SU-DHL-6 (cell line): ENCODE results near the gene LRRTM4.

Experiments used
- H2AFZ ChIP-seq: fragments of 200-600 bp; sonication (generic); 2 replicates; pipeline ENCODE4 v1.6.1; 2014; ENCODE audit warnings: low read depth, mild to moderate bottlenecking, moderate library complexity, mixed read lengths, antibody characterized with exemption, low read length; ENCODE audit not compliant: severe bottlenecking
- H3F3A ChIP-seq: fragments of 200-600 bp; shearing (Covaris generic); 2 replicates; pipeline ENCODE4 v1.6.0; 2016; ENCODE audit warnings: antibody characterized with exemption, mild to moderate bottlenecking; ENCODE audit not compliant: insufficient read depth
- H3K27ac ChIP-seq: fragments of 200-600 bp; sonication (generic); 2 replicates; pipeline ENCODE4 v1.5.1; 2016; ENCODE audit warnings: low read depth, mild to moderate bottlenecking, low read length, moderate library complexity, mixed read lengths
- H3K27me3 ChIP-seq: fragments of 200-600 bp; sonication (generic), shearing (Covaris generic); 2 replicates; pipeline ENCODE4 v1.6.0; 2014; ENCODE audit warnings: mild to moderate bottlenecking, low read length
- H3K36me3 ChIP-seq: fragments of 200-600 bp; sonication (generic); 2 replicates; pipeline ENCODE4 v1.6.1; 2014; ENCODE audit warnings: mild to moderate bottlenecking, low read length, mixed read lengths
- H3K4me2 ChIP-seq: fragments of 300-600, 200-600 bp; shearing (Covaris generic), sonication (generic); 2 replicates; pipeline ENCODE4 v1.6.0; 2014; ENCODE audit warnings: low read length, low read depth, mild to moderate bottlenecking; ENCODE audit not compliant: poor library complexity, severe bottlenecking
- H3K4me3 ChIP-seq: fragments of 200-600 bp; sonication (generic); 2 replicates; pipeline ENCODE4 v1.5.1; 2014; ENCODE audit warnings: antibody characterized with exemption, low read length, mild to moderate bottlenecking, mixed read lengths; ENCODE audit not compliant: insufficient read depth, poor library complexity, severe bottlenecking
- H3K79me2 ChIP-seq: fragments of 200-600 bp; sonication (generic); 2 replicates; pipeline ENCODE4 v1.6.1; 2014; ENCODE audit warnings: mild to moderate bottlenecking, low read length, moderate library complexity; ENCODE audit not compliant: insufficient read depth
- H3K9ac ChIP-seq: fragments of 200-600 bp; sonication (generic); 2 replicates; pipeline ENCODE4 v1.7.0; 2014; ENCODE audit warnings: mild to moderate bottlenecking, low read length
- H3K9me2 ChIP-seq: fragments of 200-600 bp; sonication (generic); replicated peaks from 2 replicates; pipeline ENCODE4 v1.6.1; 2014; ENCODE audit warnings: low read length; ENCODE audit not compliant: insufficient read depth
- H3K9me3 ChIP-seq: fragments of 200-600 bp; sonication (generic); 2 replicates; pipeline ENCODE4 v1.6.1; 2014; ENCODE audit warnings: low read length, mixed read lengths; ENCODE audit not compliant: insufficient read depth
- H4K20me1 ChIP-seq: fragments of 200-600 bp; sonication (generic); 2 replicates; pipeline ENCODE4 v1.6.1; 2014; ENCODE audit warnings: low read depth, mild to moderate bottlenecking, antibody characterized with exemption, low read length, moderate library complexity, mixed read lengths
- CTCF ChIP-seq: fragments of 200-600 bp; sonication (generic); IDR thresholded peaks from one replicate; pipeline ENCODE4 v1.5.1; 2017; ENCODE audit warnings: antibody characterized with exemption, mild to moderate bottlenecking, low read length, moderate library complexity; ENCODE audit not compliant: insufficient read depth, poor library complexity, severe bottlenecking
- EZH2phosphoT487 ChIP-seq: fragments of 200-600 bp; sonication (generic), shearing (Covaris generic); conservative IDR thresholded peaks from 2 replicates; pipeline ENCODE4 v1.6.1; 2018; ENCODE audit warnings: mild to moderate bottlenecking, antibody characterized with exemption, low read length, moderate library complexity, mixed read lengths

Gene LRRTM4

GRCh38 chr2:77193858-77194448 lies 328.2 kb downstream of the LRRTM4 start:
- H3K9me3 ChIP-seq, result no peaks in the 10 kb centered on the region
- no peak overlapping the region for H3K4me3 ChIP-seq
- H3K79me2 ChIP-seq, result no peaks in the 10 kb centered on the region
- H3K9ac ChIP-seq, result no peak overlapping the region
- H3K27ac ChIP-seq, result no peak overlapping the region
- no peak overlapping the region for H3K4me2 ChIP-seq
- TF ChIP-seq CTCF, result no peak
- TF ChIP-seq EZH2phosphoT487, result no peak
- H3K9me2 ChIP-seq, result no peaks in the 10 kb centered on the region
- no peaks in the 10 kb centered on the region for H3K36me3 ChIP-seq
- H2AFZ ChIP-seq, result no peak overlapping the region
- H3K27me3 ChIP-seq, result no peaks in the 10 kb centered on the region
- H3F3A ChIP-seq, result no peaks in the 10 kb centered on the region
- H4K20me1 ChIP-seq, result no peaks in the 10 kb centered on the region

GRCh38 chr2:77192811-77193289 lies 329.3 kb downstream of the LRRTM4 start:
- no peaks in the 10 kb centered on the region for H3K9me3 ChIP-seq
- H3K9me2 ChIP-seq, result no peaks in the 10 kb centered on the region
- no peak overlapping the region for H3K9ac ChIP-seq
- H3K4me2 ChIP-seq, result no peak overlapping the region
- H3K27ac ChIP-seq, result no peak overlapping the region
- no peaks in the 10 kb centered on the region for H4K20me1 ChIP-seq
- H3K27me3 ChIP-seq, result no peaks in the 10 kb centered on the region
- H3K4me3 ChIP-seq, result no peak overlapping the region
- H3F3A ChIP-seq, result no peaks in the 10 kb centered on the region
- TF ChIP-seq CTCF, result no peak
- TF ChIP-seq EZH2phosphoT487, result no peak
- no peak overlapping the region for H2AFZ ChIP-seq
- no peaks in the 10 kb centered on the region for H3K36me3 ChIP-seq
- H3K79me2 ChIP-seq, result no peaks in the 10 kb centered on the region

DNA sequence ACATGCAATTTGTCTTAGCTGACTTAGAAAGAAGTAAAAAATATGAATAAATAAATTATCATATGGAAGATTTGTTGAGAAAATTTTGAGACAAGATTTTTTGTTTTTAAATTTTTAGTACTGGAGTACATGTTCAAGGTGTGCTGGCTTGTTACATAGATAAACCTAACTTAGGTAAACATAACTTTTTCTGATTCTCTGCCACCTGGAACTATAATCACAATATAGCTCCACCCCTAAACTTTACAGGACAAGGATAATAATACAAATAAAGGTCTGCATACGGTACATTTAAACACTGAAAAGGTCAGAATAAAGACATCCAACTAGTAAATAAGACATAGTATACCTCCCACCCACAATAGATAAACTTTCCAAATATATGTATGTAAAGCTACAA lies 330.5 kb downstream of the LRRTM4 start:
- H3K79me2 ChIP-seq, result no peaks in the 10 kb centered on the region
- no peak overlapping the region for H3K4me2 ChIP-seq
- no peaks in the 10 kb centered on the region for H3K9me2 ChIP-seq
- H3K27me3 ChIP-seq, result no peaks in the 10 kb centered on the region
- no peaks in the 10 kb centered on the region for H3K9me3 ChIP-seq
- H3F3A ChIP-seq, result no peaks in the 10 kb centered on the region
- H3K9ac ChIP-seq, result no peak overlapping the region
- no peaks in the 10 kb centered on the region for H3K36me3 ChIP-seq
- no peak overlapping the region for H2AFZ ChIP-seq
- no peak overlapping the region for H3K27ac ChIP-seq
- no peaks in the 10 kb centered on the region for H4K20me1 ChIP-seq
- H3K4me3 ChIP-seq, result no peak overlapping the region
- no peak for TF ChIP-seq CTCF
- no peak for TF ChIP-seq EZH2phosphoT487
